Choroid plexus epithelial cell (primary cell): ENCODE results near the gene PADI3.

Experiments used
- DNase-seq: peaks from one replicate; pipeline ENCODE4 v3.0.0-alpha.2; 2010; ENCODE audit warnings: low read depth
- H3K4me3 ChIP-seq: 2 replicates; pipeline ENCODE4 v1.5.1; 2011; ENCODE audit warnings: low read depth, mild to moderate bottlenecking, control low read depth, low read length, moderate library complexity
- CTCF ChIP-seq: conservative IDR thresholded peaks from 2 replicates; pipeline ENCODE4 v1.5.1; 2011; ENCODE audit warnings: low read depth, mild to moderate bottlenecking, control low read depth, inconsistent platforms, low read length, moderate library complexity

The PADI3 gene

GRCh38 chr1:17307329-17307728 is 58.4 kb downstream of the PADI3 start:
- DNase-seq: no peak

DNA sequence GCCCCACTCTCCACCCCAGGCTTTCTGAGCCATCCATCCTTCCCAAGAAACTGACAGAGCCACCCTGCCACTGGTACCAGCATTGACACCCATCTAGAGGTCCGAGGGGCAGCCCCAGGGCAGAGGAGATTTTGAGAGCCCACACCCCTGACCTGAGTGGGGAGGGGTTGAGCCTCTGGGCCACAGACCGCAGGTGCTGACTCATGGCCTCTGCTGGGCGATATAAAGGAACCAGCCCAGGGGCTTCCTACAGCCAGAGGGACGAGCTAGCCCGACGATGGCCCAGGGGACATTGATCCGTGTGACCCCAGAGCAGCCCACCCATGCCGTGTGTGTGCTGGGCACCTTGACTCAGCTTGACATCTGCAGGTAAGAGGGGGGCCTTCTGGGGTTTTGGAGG is 59.0 kb downstream of the PADI3 start, which contains the start of gene PADI4:
PADI4 (plus strand) TSS at position 252 of the 400 bp plus-strand sequence; CDS start at position 278, 26 bp downstream.
- H3K4me3 ChIP-seq: no peak within 1 kb of the TSS
- DNase-seq: no peak
- TF ChIP-seq CTCF: no peak

More at GRCh38 chr1:17307329-17307728, 58.4 kb downstream of the PADI3 start:
- no peak overlapping the region for H3K4me3 ChIP-seq
- no peak for TF ChIP-seq CTCF

DNA sequence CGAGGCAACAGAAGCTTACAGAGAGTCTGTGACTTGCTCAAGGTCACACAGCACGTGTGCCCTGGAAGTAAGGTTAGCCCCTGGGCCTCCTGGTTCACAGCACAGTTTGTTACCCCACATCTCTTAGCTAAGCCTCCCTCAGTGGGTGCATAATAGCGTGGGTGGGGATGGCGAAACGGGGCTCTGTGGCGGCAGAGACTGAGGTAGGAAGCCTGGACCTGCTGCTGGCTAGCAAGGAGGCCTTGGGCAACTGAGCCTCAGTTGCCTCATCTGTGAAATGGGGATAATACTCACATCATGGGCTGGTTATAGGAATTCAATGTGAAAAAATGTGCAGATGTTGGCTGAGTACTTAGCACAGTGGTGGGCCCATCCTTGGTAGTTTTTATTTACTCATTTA is 59.7 kb downstream of the PADI3 start:
- TF ChIP-seq CTCF: no peak
- no peak overlapping the region for H3K4me3 ChIP-seq
- no peak for DNase-seq

GRCh38 chr1:17309426-17310067 is 60.6 kb downstream of the PADI3 start:
- no peak for TF ChIP-seq CTCF
- no peak for DNase-seq
- no peak overlapping the region for H3K4me3 ChIP-seq

- TF ChIP-seq CTCF: no peak
- no peak for DNase-seq
Measured at GRCh38 chr1:17310068-17310640, 61.3 kb downstream of the PADI3 start.

DNA sequence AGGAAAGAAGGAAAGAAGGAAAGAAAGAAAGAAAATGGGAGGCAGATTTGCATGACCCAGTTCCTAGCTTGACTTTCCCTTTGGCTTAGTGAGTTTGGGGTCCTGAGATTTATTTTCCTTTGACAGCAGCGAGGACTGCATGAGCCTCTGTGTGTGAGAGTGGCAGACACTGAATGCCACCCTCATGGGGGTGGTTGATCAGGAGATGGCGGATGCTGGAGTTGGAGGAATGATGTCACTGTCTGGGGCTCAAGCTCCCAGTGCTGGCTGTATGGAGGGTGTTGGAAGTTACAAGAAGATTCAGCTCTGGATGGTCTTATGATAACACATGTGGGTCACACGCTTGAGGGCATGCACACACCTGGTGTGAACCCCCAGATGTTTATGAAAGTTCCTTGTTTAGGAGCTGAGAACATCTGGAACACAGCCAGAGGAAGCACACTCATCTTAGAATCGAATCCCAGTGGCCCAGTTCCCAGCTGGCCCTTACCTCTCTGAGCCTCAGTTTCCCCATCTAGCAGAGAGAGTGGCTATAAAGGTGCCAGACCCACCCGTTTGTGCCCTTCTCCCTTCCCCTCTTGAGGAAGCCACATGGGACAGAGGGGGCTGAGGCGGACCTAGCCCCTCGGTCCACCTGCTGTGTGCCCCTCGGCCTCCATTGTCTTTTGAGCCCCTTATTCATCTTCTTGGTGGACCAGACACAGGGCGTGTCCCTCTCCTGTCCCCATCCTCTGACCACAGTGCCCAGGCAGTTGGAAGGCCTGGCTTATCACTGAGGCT is 64.8 kb downstream of the PADI3 start:
- no peak overlapping the region for H3K4me3 ChIP-seq
- DNase-seq: no peak
- TF ChIP-seq CTCF: no peak

More at GRCh38 chr1:17310068-17310640, 61.3 kb downstream of the PADI3 start:
- no peak overlapping the region for H3K4me3 ChIP-seq
